Smooth muscle cell of the brain vasculature (primary cell): ENCODE measurements around the gene MMAB.
A peak's percentile ranks its signal among the peaks of the same experiment; 100 is the strongest.

Source experiments
- DNase-seq: peaks from one replicate; pipeline ENCODE4 v3.0.0-alpha.2; 2012; ENCODE audit warnings: low read depth, low spot score

The MMAB gene

GRCh38 chr12:109573029-109573913 is at the start of gene MMAB, which contains the start of gene MVK:
TSS of gene MMAB (minus strand) at chr12:109573504. CDS start at chr12:109573480, 24 bp downstream.
TSS of gene MVK (plus strand) at chr12:109573794. CDS start at chr12:109574823, 1,029 bp downstream.
- DNase-seq: peak; percentile 98

GRCh38 chr12:109621901-109622364 is 48.6 kb upstream of the MMAB start:
- DNase-seq: no peak

- DNase-seq: no peak
Measured at GRCh38 chr12:109621211-109621694, 47.9 kb upstream of the MMAB start.

- DNase-seq: no peak
Measured at GRCh38 chr12:109619002-109619604, 45.8 kb upstream of the MMAB start.

GRCh38 chr12:109618082-109618481 is 44.8 kb upstream of the MMAB start:
- no peak for DNase-seq

- no peak for DNase-seq
Measured at GRCh38 chr12:109617491-109617890, 44.2 kb upstream of the MMAB start.

- no peak for DNase-seq
Measured at GRCh38 chr12:109615556-109616229, 42.4 kb upstream of the MMAB start.

GRCh38 chr12:109613649-109614455 is 40.5 kb upstream of the MMAB start:
- DNase-seq: no peak

- DNase-seq: no peak
Measured at GRCh38 chr12:109612975-109613502, 39.7 kb upstream of the MMAB start.

- no peak for DNase-seq
Measured at GRCh38 chr12:109612003-109612402, 38.7 kb upstream of the MMAB start.

- no peak for DNase-seq
Measured at GRCh38 chr12:109611223-109611622, 37.9 kb upstream of the MMAB start.

- no peak for DNase-seq
Measured at GRCh38 chr12:109610523-109610922, 37.2 kb upstream of the MMAB start.

- no peak for DNase-seq
Measured at GRCh38 chr12:109609342-109609741, 36.0 kb upstream of the MMAB start.

- no peak for DNase-seq
Measured at GRCh38 chr12:109608793-109609192, 35.5 kb upstream of the MMAB start.

GRCh38 chr12:109608270-109608669 is 35.0 kb upstream of the MMAB start:
- DNase-seq: no peak

- DNase-seq: no peak
Measured at GRCh38 chr12:109607618-109608017, 34.3 kb upstream of the MMAB start.

- DNase-seq: no peak
Measured at GRCh38 chr12:109606320-109607028, 33.2 kb upstream of the MMAB start.

- no peak for DNase-seq
Measured at GRCh38 chr12:109605599-109606228, 32.4 kb upstream of the MMAB start.

- DNase-seq: no peak
Measured at GRCh38 chr12:109605016-109605415, 31.7 kb upstream of the MMAB start.

GRCh38 chr12:109604132-109604585 is 30.9 kb upstream of the MMAB start:
- no peak for DNase-seq
